NT2/D1 (cell line): ENCODE results near the gene CENPF.
"Not testable (repeated sequence)": the region's sequence is repeated elsewhere in the genome, so short reads cannot be mapped to it uniquely, and the experiment has no call there.

Experiments
- YY1 ChIP-seq: IDR thresholded peaks from 2 replicates; pipeline ENCODE4 v1.6.1; 2011; ENCODE audit not compliant: insufficient read length, insufficient read depth
- ZNF274 ChIP-seq: IDR thresholded peaks from 2 replicates; pipeline ENCODE4 v1.6.1; 2011; ENCODE audit warnings: mild to moderate bottlenecking, low read depth, low read length

- not testable (repeated sequence) for TF ChIP-seq YY1, ZNF274
Observed at GRCh38 chr1:214576120-214576519, 26.9 kb upstream of the CENPF start.
